ENCODE results near the gene CDY1.
"Not testable (repeated sequence)": the region's sequence is repeated elsewhere in the genome, so short reads cannot be mapped to it uniquely, and the experiment has no call there.

Gene CDY1, protein sequence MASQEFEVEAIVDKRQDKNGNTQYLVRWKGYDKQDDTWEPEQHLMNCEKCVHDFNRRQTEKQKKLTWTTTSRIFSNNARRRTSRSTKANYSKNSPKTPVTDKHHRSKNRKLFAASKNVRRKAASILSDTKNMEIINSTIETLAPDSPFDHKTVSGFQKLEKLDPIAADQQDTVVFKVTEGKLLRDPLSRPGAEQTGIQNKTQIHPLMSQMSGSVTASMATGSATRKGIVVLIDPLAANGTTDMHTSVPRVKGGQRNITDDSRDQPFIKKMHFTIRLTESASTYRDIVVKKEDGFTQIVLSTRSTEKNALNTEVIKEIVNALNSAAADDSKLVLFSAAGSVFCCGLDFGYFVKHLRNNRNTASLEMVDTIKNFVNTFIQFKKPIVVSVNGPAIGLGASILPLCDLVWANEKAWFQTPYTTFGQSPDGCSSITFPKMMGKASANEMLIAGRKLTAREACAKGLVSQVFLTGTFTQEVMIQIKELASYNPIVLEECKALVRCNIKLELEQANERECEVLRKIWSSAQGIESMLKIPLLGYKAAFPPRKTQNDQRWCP

DNA sequence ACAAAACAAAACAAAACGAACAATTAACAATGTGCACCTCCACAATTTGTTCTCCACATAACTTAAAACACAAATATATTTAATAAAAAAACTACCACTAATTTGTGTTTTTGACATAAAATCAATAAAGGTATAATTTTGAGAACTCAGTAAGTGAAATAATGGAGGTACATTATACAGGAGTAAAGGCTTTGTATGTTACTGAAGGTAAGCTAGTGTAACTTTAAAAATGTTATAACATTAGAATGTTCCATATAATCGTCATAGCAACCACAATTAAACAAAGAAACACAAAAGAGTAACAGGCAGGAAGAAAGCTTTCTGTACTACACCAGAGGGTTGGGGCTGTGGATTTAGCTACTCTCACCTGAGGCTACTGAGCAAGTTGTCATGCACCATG lies at the start of gene CDY1:
TSS of gene CDY1 (plus strand) at position 301 of the 400 bp plus-strand sequence. CDS start 326 bp downstream, outside the sequence.
- not testable (repeated sequence) for DNase-seq

DNA sequence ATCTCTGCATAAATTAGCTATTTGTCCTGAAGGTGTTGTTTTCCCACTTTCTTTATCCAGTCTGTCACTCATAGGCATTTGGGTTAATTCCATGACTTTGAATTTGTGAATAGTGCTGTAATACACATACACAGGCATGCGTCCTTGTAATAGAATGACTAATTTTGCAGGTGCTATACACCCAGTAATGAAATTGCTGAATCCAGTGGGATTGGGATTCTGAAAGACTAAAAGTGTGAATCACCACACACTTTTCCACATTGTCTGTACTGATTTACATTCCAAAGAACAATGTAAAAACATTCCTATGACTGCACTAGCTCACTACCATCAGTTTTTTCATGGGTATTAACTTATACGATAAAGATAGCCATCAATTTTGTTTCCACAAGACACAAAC lies 28.6 kb upstream of the CDY1 start:
- DNase-seq, result not testable (repeated sequence)

DNA sequence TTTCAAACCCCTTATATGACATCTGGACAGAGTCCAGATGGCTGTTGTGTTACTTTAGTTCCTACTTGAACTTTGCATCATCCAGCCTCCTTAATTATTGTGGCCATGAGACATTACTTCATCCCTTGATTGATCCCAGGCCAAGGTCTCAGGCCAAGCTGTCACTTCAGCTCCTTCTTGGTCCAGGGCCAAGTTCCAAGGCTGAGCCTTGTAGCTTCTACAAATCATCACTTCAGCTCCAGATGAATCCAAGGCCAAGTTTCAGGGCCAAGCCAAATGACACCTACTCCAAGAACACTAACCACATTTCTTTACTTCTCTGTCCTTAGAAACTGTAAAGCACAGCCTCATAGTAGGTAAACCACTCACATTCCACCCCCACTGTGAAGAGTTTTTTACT lies 1.7 kb upstream of the CDY1 start:
- not testable (repeated sequence) for DNase-seq

DNA sequence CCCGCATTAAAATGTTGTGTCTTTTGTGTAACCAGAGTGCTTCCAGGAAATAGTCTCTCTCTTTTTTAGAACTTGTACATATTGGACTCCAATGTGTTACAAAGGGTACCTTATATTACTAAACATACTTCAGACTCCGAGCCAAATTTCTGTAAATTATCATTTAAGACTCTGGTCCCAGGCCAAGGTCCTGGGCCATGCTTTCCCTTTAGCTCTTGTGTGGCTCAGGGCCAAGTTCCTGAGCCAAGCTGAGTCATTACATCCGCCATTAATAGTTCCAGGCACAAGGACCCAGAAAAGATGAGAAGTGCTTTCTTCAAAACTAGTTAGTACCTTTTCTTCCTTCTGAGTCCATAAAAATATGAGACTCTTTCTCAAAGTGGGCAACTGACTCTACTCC lies 4.6 kb downstream of the CDY1 start:
- not testable (repeated sequence) for DNase-seq

DNA sequence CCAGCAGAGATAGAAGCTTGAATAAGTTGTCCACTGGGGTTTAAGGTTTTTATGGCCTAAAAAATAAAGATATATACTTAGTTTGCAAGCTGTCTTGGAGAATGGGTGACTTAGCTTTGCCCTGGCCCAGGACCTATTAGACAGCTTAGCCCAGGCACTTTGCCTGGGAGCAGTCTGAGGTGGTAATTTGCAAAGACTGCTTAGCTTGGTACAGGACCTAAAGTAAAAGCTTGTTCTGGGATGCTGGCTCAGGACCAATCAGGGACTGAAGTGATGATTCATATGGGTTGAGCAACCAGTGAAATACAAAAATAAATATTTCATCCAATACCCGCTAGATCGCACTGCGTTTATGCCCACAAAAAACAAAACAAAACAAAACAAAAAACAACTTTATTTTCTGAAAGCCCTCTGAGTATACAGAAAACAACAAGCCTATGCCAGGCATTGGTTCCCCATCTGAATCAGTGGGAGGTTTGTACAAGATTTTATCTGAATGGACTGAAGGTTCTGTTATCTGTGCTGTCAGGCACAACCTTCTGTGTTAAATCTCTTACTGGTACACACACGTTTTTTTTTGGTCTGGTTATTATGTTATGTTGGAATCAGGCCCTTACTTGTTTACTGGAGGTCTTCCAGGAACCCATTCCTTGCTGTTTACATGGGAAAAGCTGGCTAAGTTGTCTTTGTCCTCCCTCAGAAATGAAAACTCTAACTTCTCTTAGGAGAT lies 8.6 kb downstream of the CDY1 start:
- DNase-seq, result not testable (repeated sequence)

DNA sequence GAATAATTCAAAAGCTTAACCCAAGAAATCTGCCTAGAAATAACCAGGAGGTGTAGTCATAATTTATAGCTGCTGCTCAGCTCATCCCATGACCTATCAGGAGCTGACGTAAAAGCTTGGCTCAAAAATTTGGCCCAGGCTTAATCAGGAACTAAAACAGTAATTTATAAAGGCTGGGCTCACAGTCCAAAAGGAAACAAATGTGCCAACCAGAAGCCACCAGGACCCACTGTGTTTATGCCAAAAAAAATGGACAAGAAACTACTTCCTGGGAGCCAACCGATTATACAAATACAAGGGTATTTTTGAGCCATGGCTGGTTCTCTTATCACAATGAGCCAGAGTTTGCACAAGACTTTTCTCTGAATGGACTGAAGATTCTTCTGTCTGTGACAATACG lies 17.9 kb downstream of the CDY1 start:
- not testable (repeated sequence) for DNase-seq

DNA sequence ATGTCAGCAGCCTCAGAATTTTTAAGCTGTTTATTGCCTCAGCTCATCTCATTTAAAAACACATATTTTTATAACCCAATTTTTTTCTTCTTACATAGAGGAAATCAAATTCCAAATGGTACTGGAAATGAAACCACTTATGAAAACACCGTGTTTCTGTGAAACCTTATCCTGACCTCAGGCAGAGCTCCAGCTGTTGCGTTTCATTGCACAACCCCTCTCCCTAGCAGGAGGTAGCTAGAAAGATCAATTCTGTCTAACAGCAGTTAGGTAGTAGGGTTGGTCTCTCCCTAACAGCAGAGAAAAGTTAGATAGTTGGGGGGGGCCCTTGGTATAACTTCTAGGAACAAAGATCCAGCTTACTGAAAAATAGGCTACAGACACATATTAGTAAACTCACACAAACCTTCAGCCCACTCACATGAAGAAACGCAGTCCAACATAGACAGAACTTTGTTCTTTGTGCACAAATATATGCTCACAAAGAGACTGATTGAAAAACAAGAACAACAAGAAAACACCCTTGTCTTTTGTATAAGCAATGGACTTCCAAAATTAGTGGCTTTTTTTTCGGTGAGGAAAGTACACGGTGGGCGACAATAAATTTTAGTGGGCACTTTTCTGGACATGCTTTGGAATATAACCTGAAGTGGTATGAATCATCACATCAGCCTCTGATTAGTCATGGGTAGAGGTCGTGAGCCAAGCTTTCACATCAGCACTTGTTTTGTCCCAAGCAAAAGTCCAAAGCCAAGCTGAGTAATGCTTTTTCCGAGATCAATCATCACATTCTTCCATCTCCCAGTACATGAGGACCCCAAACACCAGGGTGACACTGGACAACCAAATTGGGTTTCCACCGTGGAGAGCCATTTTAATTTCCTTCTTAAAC lies 21.4 kb downstream of the CDY1 start:
- DNase-seq, result not testable (repeated sequence)

All from NCI-H187 treated with DMSO at 0.1 percent for 48 hours (cell line).